Measurements from ENCODE around the gene CDC6. TPM values are rescaled to one million over a fixed set of nuclear protein-coding genes. Genes with fewer than 3 reads are reported as not detected.
A peak's percentile ranks its signal among the peaks of the same experiment; 100 is the strongest.

CDC6 gene
- total RNA-seq, 3 donors from 2014 or later = 0.29 to 0.98 (median 0.80) TPM

DNA sequence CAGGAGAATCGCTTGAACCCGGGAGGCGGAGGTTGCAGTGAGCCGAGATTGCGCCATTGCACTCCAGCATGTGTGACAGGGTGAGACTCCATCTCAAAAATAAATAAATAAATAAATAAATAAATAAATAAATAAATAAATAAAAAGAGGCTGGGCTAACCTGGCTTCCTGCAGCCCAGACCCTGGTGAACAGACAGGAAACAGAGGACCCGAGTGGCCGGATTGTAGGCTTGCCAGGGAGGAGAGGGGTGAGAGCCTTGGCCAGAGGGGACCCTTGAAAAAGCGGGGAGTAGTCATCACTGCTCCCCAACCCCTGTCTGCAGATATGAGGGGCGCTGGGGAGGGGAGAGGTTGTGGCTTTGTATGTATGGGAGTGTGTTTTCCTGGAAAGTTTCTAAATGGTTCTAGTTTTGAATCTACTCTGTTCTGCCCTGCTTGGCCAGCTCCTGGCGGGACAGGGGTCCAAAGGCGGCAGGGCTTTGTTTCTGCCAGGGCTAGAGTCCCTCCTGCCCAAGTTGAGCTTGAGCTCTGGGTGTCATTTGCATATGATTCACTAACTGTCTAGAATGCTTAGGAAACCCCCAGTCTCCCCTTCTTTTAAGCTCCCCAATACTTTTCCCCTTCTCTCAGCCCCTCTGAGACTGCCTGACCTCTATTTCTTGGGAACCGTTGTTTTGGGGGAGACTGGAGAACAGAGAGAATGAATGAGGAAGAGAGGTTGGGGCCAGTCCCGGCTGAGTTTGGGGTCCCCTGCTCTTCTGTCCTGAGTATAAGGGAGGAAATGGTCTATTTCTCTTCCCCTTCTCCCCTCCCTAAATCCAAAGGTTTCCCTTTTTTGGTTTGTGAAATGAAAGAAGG lies 37.7 kb downstream of the CDC6 start:
- H3K27me3 ChIP-seq = no peaks in the 10 kb centered on the region
- TF ChIP-seq POLR2AphosphoS5 (IDR thresholded peaks at IDR 0.05) (no peak), POLR2A (IDR thresholded peaks at IDR 0.05) (no peak)
- TF ChIP-seq, protein P1, sequence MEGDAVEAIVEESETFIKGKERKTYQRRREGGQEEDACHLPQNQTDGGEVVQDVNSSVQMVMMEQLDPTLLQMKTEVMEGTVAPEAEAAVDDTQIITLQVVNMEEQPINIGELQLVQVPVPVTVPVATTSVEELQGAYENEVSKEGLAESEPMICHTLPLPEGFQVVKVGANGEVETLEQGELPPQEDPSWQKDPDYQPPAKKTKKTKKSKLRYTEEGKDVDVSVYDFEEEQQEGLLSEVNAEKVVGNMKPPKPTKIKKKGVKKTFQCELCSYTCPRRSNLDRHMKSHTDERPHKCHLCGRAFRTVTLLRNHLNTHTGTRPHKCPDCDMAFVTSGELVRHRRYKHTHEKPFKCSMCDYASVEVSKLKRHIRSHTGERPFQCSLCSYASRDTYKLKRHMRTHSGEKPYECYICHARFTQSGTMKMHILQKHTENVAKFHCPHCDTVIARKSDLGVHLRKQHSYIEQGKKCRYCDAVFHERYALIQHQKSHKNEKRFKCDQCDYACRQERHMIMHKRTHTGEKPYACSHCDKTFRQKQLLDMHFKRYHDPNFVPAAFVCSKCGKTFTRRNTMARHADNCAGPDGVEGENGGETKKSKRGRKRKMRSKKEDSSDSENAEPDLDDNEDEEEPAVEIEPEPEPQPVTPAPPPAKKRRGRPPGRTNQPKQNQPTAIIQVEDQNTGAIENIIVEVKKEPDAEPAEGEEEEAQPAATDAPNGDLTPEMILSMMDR (IDR thresholded peaks at IDR 0.05) = no peak
- H3K36me3 ChIP-seq = no peaks in the 10 kb centered on the region
- intact Hi-C loops (cut with DNase I; ENCODE audit: low total_unique reads) = no loop called here
- H3K9me3 ChIP-seq = no peaks in the 10 kb centered on the region
- no peak for DNase-seq (ENCODE audit: low spot score in 2 of 2)
- peak overlapping the region; percentile 94 to 97 for H3K27ac ChIP-seq
- H3K4me3 ChIP-seq = peak overlapping the region in 1 of 3 donors; percentile 37
- H3K4me1 ChIP-seq = peaks cover 63 to 83% of the 10 kb centered on the region in 2 donors

DNA sequence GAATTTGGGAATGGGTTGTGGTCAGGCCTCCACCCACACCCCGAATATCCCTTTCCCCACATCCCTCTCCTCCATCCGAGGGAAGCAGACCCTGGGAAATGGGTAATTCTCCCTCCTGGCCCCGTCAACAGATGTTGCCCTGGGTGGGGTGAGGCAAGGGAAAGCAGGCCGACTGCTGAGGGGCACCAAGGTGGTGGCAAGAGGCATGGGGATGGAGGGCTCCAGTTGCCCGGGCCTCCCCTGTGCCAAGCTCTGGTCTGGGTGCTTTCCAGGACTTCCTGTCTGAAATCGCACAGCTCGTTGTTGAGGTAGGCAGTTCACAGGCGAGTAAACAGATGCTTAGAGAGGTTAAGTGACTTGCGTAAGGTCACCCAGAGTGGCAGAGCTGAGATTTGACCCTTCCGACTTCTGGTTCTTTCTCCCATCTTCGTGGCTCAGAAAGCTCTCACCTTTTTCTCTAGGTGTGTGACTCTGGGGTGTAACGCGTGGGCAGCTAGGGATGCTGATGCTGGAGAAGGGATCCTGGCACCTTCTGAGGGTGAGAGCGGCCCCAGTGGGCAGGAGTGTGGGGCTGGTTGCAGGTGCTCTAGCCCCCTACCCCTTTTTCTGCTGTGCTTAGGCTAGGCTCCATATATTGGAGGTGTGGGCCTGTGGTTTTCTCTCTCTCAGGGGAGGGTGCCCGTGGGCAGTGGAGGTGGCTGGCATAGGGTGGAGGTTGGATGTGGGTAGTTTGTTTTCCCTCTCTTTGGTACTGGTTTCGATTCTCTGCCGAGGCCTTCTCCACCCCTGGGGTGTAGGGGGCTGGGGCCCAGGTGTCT lies 38.5 kb downstream of the CDC6 start:
- DNase-seq (ENCODE audit: low spot score in 2 of 2) = peak in 1 of 2 donors; percentile 47
- Histone ChIP-seq H3K9me3 (no peaks in the 10 kb centered on the region), H3K4me1 (peaks cover 63 to 85% of the 10 kb centered on the region in 2 donors), H3K27ac (peak overlapping the region; percentile 79 to 94), H3K27me3 (no peaks in the 10 kb centered on the region), H3K36me3 (no peaks in the 10 kb centered on the region), H3K4me3 (peak overlapping the region in 1 of 3 donors; percentile 37)
- TF ChIP-seq, protein P1 (IDR thresholded peaks at IDR 0.05) = no peak
- TF ChIP-seq POLR2A (IDR thresholded peaks at IDR 0.05) = no peak
- no peak for TF ChIP-seq POLR2AphosphoS5 (IDR thresholded peaks at IDR 0.05)
- intact Hi-C loops (cut with DNase I; ENCODE audit: low total_unique reads) = no loop called here

DNA sequence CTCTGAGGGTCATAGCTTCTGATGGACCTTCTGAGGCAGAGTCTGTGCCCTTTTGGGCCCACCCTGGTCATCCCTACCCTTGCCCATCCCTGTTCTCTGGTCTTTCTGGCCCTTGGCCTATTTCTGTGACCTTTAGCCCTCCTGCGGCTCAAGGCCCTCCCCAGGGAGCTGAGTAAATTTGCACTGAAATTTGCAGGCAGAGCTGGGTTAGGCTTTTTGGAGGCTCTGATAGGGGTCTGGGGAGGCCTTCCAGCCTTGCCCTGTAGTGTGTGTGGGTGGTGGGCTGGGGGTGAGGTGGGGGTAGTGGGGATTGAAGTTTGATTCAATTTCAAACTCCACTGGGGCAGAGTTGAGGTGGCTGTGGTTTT lies 39.1 kb downstream of the CDC6 start:
- no peaks in the 10 kb centered on the region for H3K27me3 ChIP-seq
- DNase-seq (ENCODE audit: low spot score in 2 of 2) = no peak
- intact Hi-C loops (cut with DNase I; ENCODE audit: low total_unique reads) = no loop called here
- H3K4me3 ChIP-seq = peak overlapping the region in 1 of 3 donors; percentile 37
- H3K9me3 ChIP-seq = no peaks in the 10 kb centered on the region
- TF ChIP-seq, protein P1 (IDR thresholded peaks at IDR 0.05) = no peak
- TF ChIP-seq POLR2A (IDR thresholded peaks at IDR 0.05) (no peak), POLR2AphosphoS5 (IDR thresholded peaks at IDR 0.05) (no peak)
- H3K27ac ChIP-seq = peak overlapping the region; percentile 79 to 94
- H3K36me3 ChIP-seq = no peaks in the 10 kb centered on the region
- peaks cover 62 to 83% of the 10 kb centered on the region in 2 donors for H3K4me1 ChIP-seq

DNA sequence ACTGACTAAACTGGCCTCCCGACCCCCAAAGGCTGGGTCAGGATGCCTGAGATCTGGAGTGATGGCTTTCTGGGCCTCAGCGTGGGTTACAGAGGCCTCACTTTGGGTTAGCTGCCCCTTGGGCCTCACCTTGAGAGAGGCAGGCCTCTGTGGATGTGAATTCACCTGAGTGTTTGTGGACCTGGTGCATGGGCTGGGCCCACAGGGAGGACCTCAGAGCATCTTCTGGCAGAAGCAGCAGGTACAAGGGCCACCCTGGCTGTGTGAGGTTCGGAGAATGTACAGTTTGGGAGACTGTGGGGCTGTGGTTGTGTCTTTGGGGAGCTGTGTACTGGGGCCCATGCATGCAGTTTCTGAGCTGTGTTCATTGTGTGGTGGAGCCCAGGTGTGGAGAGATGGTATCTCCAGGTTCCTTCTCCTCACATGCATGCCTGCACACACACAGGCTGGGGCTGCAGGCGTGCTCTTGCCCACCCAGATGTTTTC lies 39.6 kb downstream of the CDC6 start:
- no peak overlapping the region for H3K4me3 ChIP-seq
- H3K4me1 ChIP-seq = peaks cover 63 to 83% of the 10 kb centered on the region in 2 donors
- intact Hi-C loops (cut with DNase I; ENCODE audit: low total_unique reads) = no loop called here
- peak overlapping the region; percentile 79 to 94 for H3K27ac ChIP-seq
- H3K27me3 ChIP-seq = no peaks in the 10 kb centered on the region
- TF ChIP-seq POLR2AphosphoS5 (IDR thresholded peaks at IDR 0.05) = no peak
- TF ChIP-seq POLR2A (IDR thresholded peaks at IDR 0.05) = no peak
- TF ChIP-seq, protein P1 (IDR thresholded peaks at IDR 0.05) = no peak
- DNase-seq (ENCODE audit: low spot score in 2 of 2) = no peak
- no peaks in the 10 kb centered on the region for H3K36me3 ChIP-seq
- no peaks in the 10 kb centered on the region for H3K9me3 ChIP-seq

Data from breast epithelium (tissue), 4 donors.